Measurements from ENCODE around the gene PCDHB13. TPM values are rescaled to one million over a fixed set of nuclear protein-coding genes. Genes with fewer than 3 reads are reported as not detected.
"Not testable (repeated sequence)": the region's sequence is repeated elsewhere in the genome, so short reads cannot be mapped to it uniquely, and the experiment has no call there.

Gene PCDHB13
- total RNA-seq, 2 donors from 2014 or later = 1.8 to 3.3 TPM

- no peak overlapping the region for H3K9ac ChIP-seq (ENCODE audit: extremely low read depth, low read length, poor library complexity, severe bottlenecking)
- no peaks in the 10 kb centered on the region for H3K36me3 ChIP-seq (ENCODE audit: control insufficient read depth, insufficient read depth, low read length)
- no peak overlapping the region for H3K27ac ChIP-seq (ENCODE audit: low read depth, low read length)
- Mint-ChIP-seq H3K36me3 (ENCODE audit: low read depth) (peaks cover 10% of the 10 kb centered on the region), H3K4me1 (peaks cover 6% of the 10 kb centered on the region), H3K9me3 (peaks cover 33% of the 10 kb centered on the region), H3K27me3 (ENCODE audit: insufficient read depth) (peaks cover 9% of the 10 kb centered on the region), H3K4me3 (no peak overlapping the region), H3K27ac (no peak overlapping the region)
- WGBS, 2 experiments (ENCODE audit: insufficient coverage in 1 of 2, insufficient read length in 1 of 2) = 63 to 73% methylated on average over 2 to 3 of the region's 3 CpGs
- TF ChIP-seq CTCF (conservative IDR thresholded peaks at IDR 0.05) = no peak
- DNase-seq = no peak
- no peaks in the 10 kb centered on the region for H3K4me1 ChIP-seq (ENCODE audit: control insufficient read depth, insufficient read depth, low read length)
- no peaks in the 10 kb centered on the region for H3K27me3 ChIP-seq (ENCODE audit: control insufficient read depth, insufficient read depth, low read length, poor library complexity, severe bottlenecking)
- H3K4me3 ChIP-seq (ENCODE audit: low read length) = no peak overlapping the region
- H3K9me3 ChIP-seq (ENCODE audit: control insufficient read depth, low read length) = peaks cover 9% of the 10 kb centered on the region
These were observed 17.4 kb upstream of the PCDHB13 start for GRCh38 chr5:141196363-141196762.

DNA sequence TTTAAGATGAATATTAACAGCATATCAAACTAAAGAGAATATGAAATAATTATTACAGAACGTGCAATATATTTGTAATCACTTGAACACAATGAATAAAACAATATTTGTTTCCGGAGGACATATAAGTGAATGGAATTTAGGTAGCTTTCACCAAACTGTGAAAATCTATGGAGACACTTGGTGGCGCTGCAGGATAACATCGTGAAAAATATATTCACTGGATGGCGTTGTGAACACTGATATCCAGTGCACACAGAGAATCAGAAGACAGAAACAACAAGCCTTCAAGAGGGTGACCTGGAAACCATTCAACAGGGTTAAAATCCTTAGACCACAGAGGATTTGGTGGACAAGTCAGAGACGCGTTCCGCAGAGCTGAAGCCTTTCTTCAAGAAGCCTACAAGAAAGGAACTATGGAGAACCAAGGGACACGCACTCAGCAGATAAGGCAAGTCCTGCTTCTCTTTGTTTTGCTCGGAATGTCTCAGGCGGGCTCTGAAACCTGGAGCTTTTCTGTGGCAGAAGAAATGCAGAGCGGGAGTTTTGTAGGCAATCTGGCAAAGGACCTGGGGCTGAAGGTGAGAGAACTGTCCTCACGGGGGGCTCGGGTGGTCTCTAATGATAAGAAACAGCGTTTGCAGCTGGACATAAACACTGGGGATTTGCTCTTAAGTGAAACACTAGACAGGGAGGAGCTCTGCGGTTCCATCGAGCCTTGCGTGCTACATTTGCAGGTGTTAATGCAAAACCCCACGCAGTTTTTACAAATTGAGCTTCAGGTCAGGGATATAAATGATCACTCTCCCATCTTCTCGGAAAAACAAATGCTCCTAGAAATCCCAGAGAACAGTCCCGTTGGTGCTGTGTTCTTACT is 14.1 kb upstream of the PCDHB13 start, which contains the start of gene PCDHB11:
PCDHB11 (plus strand) TSS at position 269 of the 877 bp plus-strand sequence; CDS start at position 417, 148 bp downstream.
- H3K36me3 Mint-ChIP-seq (ENCODE audit: low read depth) = peaks cover 10% of the 10 kb centered on the region
- H3K27ac ChIP-seq (ENCODE audit: low read depth, low read length) = no peak within 1 kb of the TSS

GRCh38 chr5:141201126-141201525 is 12.6 kb upstream of the PCDHB13 start:
- not testable (repeated sequence) for H3K27ac ChIP-seq (ENCODE audit: low read depth, low read length); H3K36me3 ChIP-seq (ENCODE audit: control insufficient read depth, insufficient read depth, low read length); H3K9me3 ChIP-seq (ENCODE audit: control insufficient read depth, low read length); H3K27ac Mint-ChIP-seq; H3K4me3 Mint-ChIP-seq; H3K4me3 ChIP-seq (ENCODE audit: low read length); H3K4me1 ChIP-seq (ENCODE audit: control insufficient read depth, insufficient read depth, low read length); H3K27me3 ChIP-seq (ENCODE audit: control insufficient read depth, insufficient read depth, low read length, poor library complexity, severe bottlenecking); H3K27me3 Mint-ChIP-seq (ENCODE audit: insufficient read depth); DNase-seq; H3K4me1 Mint-ChIP-seq; H3K9ac ChIP-seq (ENCODE audit: extremely low read depth, low read length, poor library complexity, severe bottlenecking)
- 89 to 97% methylated on average over 5 to 18 of the region's 38 CpGs for WGBS, 2 experiments (ENCODE audit: insufficient coverage in 1 of 2, insufficient read length in 1 of 2)
- H3K36me3 Mint-ChIP-seq (ENCODE audit: low read depth) = peaks cover 10% of the 10 kb centered on the region
- peaks cover 21% of the 10 kb centered on the region for H3K9me3 Mint-ChIP-seq

More for the DNA sequence above, 14.1 kb upstream of the PCDHB13 start, which contains the start of gene PCDHB11:
- Mint-ChIP-seq H3K9me3 (peaks cover 26% of the 10 kb centered on the region), H3K4me3 (peak within 1 kb of the TSS; percentile 50), H3K27ac (peak within 1 kb of the TSS; percentile 69), H3K27me3 (ENCODE audit: insufficient read depth) (peaks cover 6% of the 10 kb centered on the region), H3K4me1 (no peaks in the 10 kb centered on the region)
- peaks cover 9% of the 10 kb centered on the region for H3K9me3 ChIP-seq (ENCODE audit: control insufficient read depth, low read length)
- no peaks in the 10 kb centered on the region for H3K27me3 ChIP-seq (ENCODE audit: control insufficient read depth, insufficient read depth, low read length, poor library complexity, severe bottlenecking)
- H3K9ac ChIP-seq (ENCODE audit: extremely low read depth, low read length, poor library complexity, severe bottlenecking) = no peak within 1 kb of the TSS
- 77 to 83% methylated on average over 17 to 20 of the region's 21 CpGs for WGBS, 2 experiments (ENCODE audit: insufficient coverage in 1 of 2, insufficient read length in 1 of 2)
- DNase-seq = peak; percentile 68
- no peaks in the 10 kb centered on the region for H3K36me3 ChIP-seq (ENCODE audit: control insufficient read depth, insufficient read depth, low read length)
- no peaks in the 10 kb centered on the region for H3K4me1 ChIP-seq (ENCODE audit: control insufficient read depth, insufficient read depth, low read length)
- H3K4me3 ChIP-seq (ENCODE audit: low read length) = no peak within 1 kb of the TSS
- peak; percentile 79 for TF ChIP-seq CTCF (conservative IDR thresholded peaks at IDR 0.05)

DNA sequence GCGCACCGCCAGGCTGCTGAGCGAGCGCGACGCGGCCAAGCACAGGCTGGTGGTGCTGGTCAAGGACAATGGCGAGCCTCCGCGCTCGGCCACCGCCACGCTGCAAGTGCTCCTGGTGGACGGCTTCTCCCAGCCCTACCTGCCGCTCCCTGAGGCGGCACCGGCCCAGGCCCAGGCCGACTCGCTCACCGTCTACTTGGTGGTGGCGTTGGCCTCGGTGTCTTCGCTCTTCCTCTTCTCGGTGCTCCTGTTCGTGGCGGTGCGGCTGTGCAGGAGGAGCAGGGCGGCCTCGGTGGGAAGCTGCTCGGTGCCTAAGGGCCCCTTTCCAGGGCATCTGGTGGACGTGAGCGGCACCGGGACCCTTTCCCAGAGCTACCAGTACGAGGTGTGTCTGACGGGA is 12.1 kb upstream of the PCDHB13 start:
- H3K4me1 ChIP-seq (ENCODE audit: control insufficient read depth, insufficient read depth, low read length); DNase-seq; H3K27me3 Mint-ChIP-seq (ENCODE audit: insufficient read depth); H3K4me3 ChIP-seq (ENCODE audit: low read length); H3K9me3 ChIP-seq (ENCODE audit: control insufficient read depth, low read length); H3K27me3 ChIP-seq (ENCODE audit: control insufficient read depth, insufficient read depth, low read length, poor library complexity, severe bottlenecking); H3K36me3 ChIP-seq (ENCODE audit: control insufficient read depth, insufficient read depth, low read length); H3K27ac ChIP-seq (ENCODE audit: low read depth, low read length); H3K4me3 Mint-ChIP-seq; H3K27ac Mint-ChIP-seq; H3K9ac ChIP-seq (ENCODE audit: extremely low read depth, low read length, poor library complexity, severe bottlenecking); H3K4me1 Mint-ChIP-seq: not testable (repeated sequence)
- peaks cover 10% of the 10 kb centered on the region for H3K36me3 Mint-ChIP-seq (ENCODE audit: low read depth)
- 93 to 97% methylated on average over 6 to 29 of the region's 35 CpGs for WGBS, 2 experiments (ENCODE audit: insufficient coverage in 1 of 2, insufficient read length in 1 of 2)
- H3K9me3 Mint-ChIP-seq = peaks cover 15% of the 10 kb centered on the region

All from endodermal cell (in vitro differentiated cells).